ENCODE results near the gene ACCSL.
A peak's percentile ranks its signal among the peaks of the same experiment; 100 is the strongest.

GRCh38 chr11:44065841-44066731, 18.3 kb downstream of the ACCSL start, which contains the start of gene ACCS:
- peak; percentile 53 to 70 for TF ChIP-seq CTCF (conservative IDR thresholded peaks at IDR 0.05 in 1 of 2, IDR thresholded peaks at IDR 0.05 in 1 of 2; ENCODE audit: low read depth in 1 of 2, low read length in 2 of 2)
- no peak for TF ChIP-seq EZH2 (IDR thresholded peaks at IDR 0.05; ENCODE audit: low read length, missing control alignments)

Measured in fibroblast of lung (primary cell).